ENCODE measurements around the gene GRAP2. TPM values are rescaled to one million over a fixed set of nuclear protein-coding genes. Genes with fewer than 3 reads are reported as not detected.

GRAP2 gene
- total and polyA plus RNA-seq, 5 donors: 1.6 to 5.5 (median 3.2) TPM

GRCh38 chr22:39972641-39973040 is 71.8 kb downstream of the GRAP2 start:
- Histone ChIP-seq H3K27ac (ENCODE audit: low read length) (no peak overlapping the region), H3K27me3 (ENCODE audit: control insufficient read depth, insufficient read depth) (no peaks in the 10 kb centered on the region), H3K4me1 (ENCODE audit: control insufficient read depth, insufficient read depth, low read length) (peaks cover 4% of the 10 kb centered on the region), H3K4me3 (ENCODE audit: low read length) (no peak overlapping the region), H3K9me3 (ENCODE audit: control insufficient read depth, low read length) (no peaks in the 10 kb centered on the region)
- intact Hi-C loops (cut with DNase I): no loop called here
- 52% methylated on average over 5 of the region's 5 CpGs for WGBS
- DNase-seq (no peak), ATAC-seq (no peak)

- Histone ChIP-seq H3K4me3 (ENCODE audit: low read length) (no peak overlapping the region), H3K9me3 (ENCODE audit: control insufficient read depth, low read length) (no peaks in the 10 kb centered on the region), H3K4me1 (ENCODE audit: control insufficient read depth, insufficient read depth, low read length) (peaks cover 4% of the 10 kb centered on the region), H3K27ac (ENCODE audit: low read length) (no peak overlapping the region), H3K27me3 (ENCODE audit: control insufficient read depth, insufficient read depth) (no peaks in the 10 kb centered on the region)
- ATAC-seq (no peak), DNase-seq (no peak)
- WGBS: 63% methylated on average over 5 of the region's 5 CpGs
- intact Hi-C loops (cut with DNase I): no loop called here
Measured at GRCh38 chr22:39973656-39974055, 72.8 kb downstream of the GRAP2 start.

GRCh38 chr22:39974065-39974464 is 73.2 kb downstream of the GRAP2 start:
- no peak overlapping the region for H3K4me3 ChIP-seq (ENCODE audit: low read length)
- no peak for ATAC-seq
- 58% methylated on average over 5 of the region's 5 CpGs for WGBS
- H3K27me3 ChIP-seq (ENCODE audit: control insufficient read depth, insufficient read depth): no peaks in the 10 kb centered on the region
- DNase-seq: no peak
- no peaks in the 10 kb centered on the region for H3K9me3 ChIP-seq (ENCODE audit: control insufficient read depth, low read length)
- intact Hi-C loops (cut with DNase I): no loop called here
- H3K27ac ChIP-seq (ENCODE audit: low read length): no peak overlapping the region
- peaks cover 4% of the 10 kb centered on the region for H3K4me1 ChIP-seq (ENCODE audit: control insufficient read depth, insufficient read depth, low read length)

- H3K27me3 ChIP-seq (ENCODE audit: control insufficient read depth, insufficient read depth): no peaks in the 10 kb centered on the region
- intact Hi-C loops (cut with DNase I): no loop called here
Measured at GRCh38 chr22:39979048-39979447, 78.2 kb downstream of the GRAP2 start.

GRCh38 chr22:39979458-39979857 is 78.6 kb downstream of the GRAP2 start:
- 85% methylated on average over 5 of the region's 5 CpGs for WGBS
- no peaks in the 10 kb centered on the region for H3K27me3 ChIP-seq (ENCODE audit: control insufficient read depth, insufficient read depth)
- no peaks in the 10 kb centered on the region for H3K9me3 ChIP-seq (ENCODE audit: control insufficient read depth, low read length)
- no peak overlapping the region for H3K27ac ChIP-seq (ENCODE audit: low read length)
- DNase-seq (no peak), ATAC-seq (no peak)
- no peaks in the 10 kb centered on the region for H3K4me1 ChIP-seq (ENCODE audit: control insufficient read depth, insufficient read depth, low read length)
- no peak overlapping the region for H3K4me3 ChIP-seq (ENCODE audit: low read length)
- intact Hi-C loops (cut with DNase I): no loop called here

More at GRCh38 chr22:39979048-39979447, 78.2 kb downstream of the GRAP2 start:
- no peak overlapping the region for H3K4me3 ChIP-seq (ENCODE audit: low read length)
- H3K9me3 ChIP-seq (ENCODE audit: control insufficient read depth, low read length): no peaks in the 10 kb centered on the region
- no peak for DNase-seq
- no peak overlapping the region for H3K27ac ChIP-seq (ENCODE audit: low read length)
- 78% methylated on average over 6 of the region's 6 CpGs for WGBS
- H3K4me1 ChIP-seq (ENCODE audit: control insufficient read depth, insufficient read depth, low read length): no peaks in the 10 kb centered on the region
- no peak for ATAC-seq

- intact Hi-C loops (cut with DNase I): no loop called here
- H3K27me3 ChIP-seq (ENCODE audit: control insufficient read depth, insufficient read depth): no peaks in the 10 kb centered on the region
Measured at GRCh38 chr22:39980596-39980995, 79.7 kb downstream of the GRAP2 start.

GRCh38 chr22:39983346-39983745 is 82.5 kb downstream of the GRAP2 start:
- no peaks in the 10 kb centered on the region for H3K4me1 ChIP-seq (ENCODE audit: control insufficient read depth, insufficient read depth, low read length)
- H3K27ac ChIP-seq (ENCODE audit: low read length): no peak overlapping the region
- no peaks in the 10 kb centered on the region for H3K9me3 ChIP-seq (ENCODE audit: control insufficient read depth, low read length)
- ATAC-seq (no peak), DNase-seq (no peak)
- intact Hi-C loops (cut with DNase I): no loop called here
- H3K4me3 ChIP-seq (ENCODE audit: low read length): no peak overlapping the region
- no peaks in the 10 kb centered on the region for H3K27me3 ChIP-seq (ENCODE audit: control insufficient read depth, insufficient read depth)
- 89% methylated on average over 4 of the region's 4 CpGs for WGBS

More at GRCh38 chr22:39980596-39980995, 79.7 kb downstream of the GRAP2 start:
- DNase-seq: no peak
- no peaks in the 10 kb centered on the region for H3K4me1 ChIP-seq (ENCODE audit: control insufficient read depth, insufficient read depth, low read length)
- 66% methylated on average over 6 of the region's 6 CpGs for WGBS
- H3K27ac ChIP-seq (ENCODE audit: low read length): no peak overlapping the region
- no peaks in the 10 kb centered on the region for H3K9me3 ChIP-seq (ENCODE audit: control insufficient read depth, low read length)
- H3K4me3 ChIP-seq (ENCODE audit: low read length): no peak overlapping the region
- ATAC-seq: no peak

GRCh38 chr22:39984006-39984405 is 83.1 kb downstream of the GRAP2 start:
- intact Hi-C loops (cut with DNase I): no loop called here

GRCh38 chr22:39984746-39985145 is 83.9 kb downstream of the GRAP2 start:
- Histone ChIP-seq H3K9me3 (ENCODE audit: control insufficient read depth, low read length) (no peaks in the 10 kb centered on the region), H3K27me3 (ENCODE audit: control insufficient read depth, insufficient read depth) (no peaks in the 10 kb centered on the region), H3K27ac (ENCODE audit: low read length) (no peak overlapping the region), H3K4me1 (ENCODE audit: control insufficient read depth, insufficient read depth, low read length) (peaks cover 3% of the 10 kb centered on the region), H3K4me3 (ENCODE audit: low read length) (no peak overlapping the region)
- WGBS: 90% methylated on average over 2 of the region's 2 CpGs
- intact Hi-C loops (cut with DNase I): no loop called here
- DNase-seq (no peak), ATAC-seq (no peak)

More at GRCh38 chr22:39984006-39984405, 83.1 kb downstream of the GRAP2 start:
- peaks cover 3% of the 10 kb centered on the region for H3K4me1 ChIP-seq (ENCODE audit: control insufficient read depth, insufficient read depth, low read length)
- no peak overlapping the region for H3K4me3 ChIP-seq (ENCODE audit: low read length)
- no peak overlapping the region for H3K27ac ChIP-seq (ENCODE audit: low read length)
- H3K27me3 ChIP-seq (ENCODE audit: control insufficient read depth, insufficient read depth): no peaks in the 10 kb centered on the region
- 32% methylated on average over 2 of the region's 2 CpGs for WGBS
- ATAC-seq (no peak), DNase-seq (no peak)
- no peaks in the 10 kb centered on the region for H3K9me3 ChIP-seq (ENCODE audit: control insufficient read depth, low read length)

- intact Hi-C loops (cut with DNase I): no loop called here
- H3K27ac ChIP-seq (ENCODE audit: low read length): no peak overlapping the region
- peaks cover 3% of the 10 kb centered on the region for H3K4me1 ChIP-seq (ENCODE audit: control insufficient read depth, insufficient read depth, low read length)
- H3K27me3 ChIP-seq (ENCODE audit: control insufficient read depth, insufficient read depth): no peaks in the 10 kb centered on the region
- no peak overlapping the region for H3K4me3 ChIP-seq (ENCODE audit: low read length)
- DNase-seq (no peak), ATAC-seq (no peak)
- H3K9me3 ChIP-seq (ENCODE audit: control insufficient read depth, low read length): no peaks in the 10 kb centered on the region
- 78% methylated on average over 7 of the region's 7 CpGs for WGBS
Measured at GRCh38 chr22:39985383-39986035, 84.6 kb downstream of the GRAP2 start.

- Histone ChIP-seq H3K9me3 (ENCODE audit: control insufficient read depth, low read length) (no peaks in the 10 kb centered on the region), H3K4me1 (ENCODE audit: control insufficient read depth, insufficient read depth, low read length) (peaks cover 3% of the 10 kb centered on the region), H3K4me3 (ENCODE audit: low read length) (no peak overlapping the region), H3K27me3 (ENCODE audit: control insufficient read depth, insufficient read depth) (no peaks in the 10 kb centered on the region), H3K27ac (ENCODE audit: low read length) (no peak overlapping the region)
- 65% methylated on average over 10 of the region's 10 CpGs for WGBS
- ATAC-seq (no peak), DNase-seq (no peak)
- intact Hi-C loops (cut with DNase I): no loop called here
Measured at GRCh38 chr22:39988386-39989114, 87.7 kb downstream of the GRAP2 start.

Data from right cardiac atrium (tissue), 5 donors.